Measurements from ENCODE around the gene RAB38.

The RAB38 gene

DNA sequence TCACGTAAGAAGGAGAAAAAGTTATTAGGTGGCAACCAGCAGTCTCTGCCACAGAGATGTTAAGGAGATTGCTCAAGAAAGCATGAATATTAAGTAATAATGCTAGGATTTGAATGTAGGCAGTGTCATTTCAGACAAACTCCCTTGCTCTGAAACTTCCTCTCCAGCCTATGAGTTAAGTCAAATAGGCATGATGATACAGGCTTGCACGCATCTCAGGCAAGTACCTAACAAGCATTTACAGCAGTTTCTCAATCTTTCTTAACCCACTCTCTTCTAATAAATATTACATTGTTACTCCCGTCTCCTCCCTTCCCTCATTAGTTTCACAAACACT lies 72.7 kb downstream of the RAB38 start:
- no peak for DNase-seq

DNA sequence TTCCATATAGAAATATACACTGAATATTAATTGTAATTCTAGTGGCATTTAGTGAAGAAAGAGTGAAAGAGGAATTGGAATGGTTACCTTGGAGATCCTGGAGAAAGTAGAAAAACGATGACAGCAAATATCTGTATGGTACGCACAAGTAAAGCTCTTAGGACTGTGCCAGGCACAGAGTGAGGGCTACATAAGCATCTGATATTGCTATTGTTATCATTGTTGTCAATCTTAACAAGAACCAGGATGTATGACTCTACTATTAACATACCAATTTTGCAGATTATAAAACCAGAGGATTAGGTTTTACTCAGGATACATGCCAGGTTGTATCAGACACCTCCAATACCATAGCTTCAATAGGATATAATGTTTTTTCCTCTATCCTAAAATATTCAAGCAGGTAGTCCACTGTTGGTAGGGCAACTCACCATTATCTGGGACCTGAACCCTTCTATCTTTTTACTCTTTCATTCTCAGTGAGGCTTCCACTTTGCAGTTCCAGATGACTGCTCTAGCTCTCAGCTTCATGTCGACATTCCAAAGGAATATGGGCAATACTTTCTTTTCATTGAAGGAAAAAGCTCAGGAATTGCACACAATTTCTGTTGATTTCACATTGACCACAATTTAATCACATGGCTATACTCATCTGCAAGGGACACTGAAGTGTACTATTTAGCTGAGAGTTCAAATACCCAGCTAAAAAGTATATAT lies 73.2 kb downstream of the RAB38 start:
- DNase-seq: no peak

DNA sequence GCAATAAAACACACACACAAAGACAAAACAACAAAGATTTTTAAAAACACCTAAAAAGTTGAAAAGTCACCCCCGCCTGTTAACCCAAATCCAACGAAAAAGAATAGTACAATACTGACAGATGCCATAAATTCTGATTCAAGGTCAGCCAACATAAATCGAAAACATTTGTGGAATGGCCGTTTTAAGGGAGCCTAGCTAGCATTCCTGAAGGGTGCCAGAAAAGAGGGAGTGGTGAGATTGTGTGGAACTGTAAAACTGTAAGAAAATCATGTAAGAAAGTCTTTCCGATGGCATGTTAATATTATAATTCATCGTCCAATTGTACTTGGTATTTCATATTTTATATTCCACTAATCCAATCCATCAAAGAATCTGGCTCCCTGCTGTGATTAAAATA lies 75.1 kb downstream of the RAB38 start:
- DNase-seq: no peak

DNA sequence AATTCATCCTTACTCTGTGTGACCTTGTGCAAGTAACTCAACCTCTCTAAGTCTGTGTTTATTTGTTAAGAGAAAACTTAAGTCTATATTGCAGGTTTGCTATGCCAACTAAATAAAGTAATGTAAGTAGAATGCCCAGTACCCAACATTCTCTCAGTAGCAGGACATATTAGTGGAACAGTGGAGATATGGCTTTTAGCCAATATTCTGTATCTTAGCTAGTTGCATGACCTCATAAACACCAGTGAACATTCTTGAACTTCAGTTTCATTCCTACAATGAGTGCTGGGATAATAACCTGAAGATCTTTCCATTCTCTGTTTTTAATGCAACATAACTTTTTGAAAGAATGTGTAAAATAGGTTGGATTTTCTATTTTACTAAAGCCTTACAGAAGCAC lies 77.0 kb downstream of the RAB38 start:
- no peak for DNase-seq

DNA sequence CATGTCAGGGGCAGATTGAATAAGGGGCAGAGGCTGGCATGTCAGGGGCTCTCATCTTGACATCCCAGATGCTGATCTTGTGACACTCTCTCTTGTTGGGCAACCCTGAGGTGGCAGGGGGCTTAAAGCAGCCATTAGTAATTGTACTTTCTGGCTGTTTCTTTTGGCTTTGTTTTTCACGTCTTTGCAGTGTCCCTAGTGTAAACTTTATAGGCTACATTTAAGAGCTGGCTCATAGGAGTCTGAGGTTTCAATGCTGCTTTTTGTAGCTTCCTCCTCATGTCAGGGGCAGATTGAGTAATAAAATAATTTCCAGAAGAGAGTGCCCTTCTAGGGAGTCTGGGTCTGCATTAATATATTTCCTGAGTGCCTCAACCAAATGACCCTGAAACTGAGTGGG lies 86.1 kb downstream of the RAB38 start:
- no peak for DNase-seq

DNA sequence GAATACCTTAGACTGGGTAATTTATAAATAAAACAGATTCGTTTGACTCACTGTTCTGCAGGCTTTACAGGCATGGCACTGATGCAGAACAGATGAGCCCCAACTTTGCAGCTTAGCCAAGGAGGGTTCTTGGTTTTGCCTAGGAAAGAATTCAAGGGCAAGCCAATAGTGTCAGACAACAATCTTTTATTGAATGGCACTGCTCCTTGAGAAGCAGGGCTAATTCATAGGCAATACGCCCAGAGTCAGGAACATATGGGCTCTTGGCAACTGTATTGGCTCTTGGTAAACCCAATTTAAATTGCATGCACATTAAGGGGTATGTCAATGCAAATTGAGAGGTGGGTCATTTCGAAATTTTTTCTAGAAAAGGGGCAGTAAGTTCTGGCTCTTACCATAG lies 87.9 kb downstream of the RAB38 start:
- DNase-seq: no peak

DNA sequence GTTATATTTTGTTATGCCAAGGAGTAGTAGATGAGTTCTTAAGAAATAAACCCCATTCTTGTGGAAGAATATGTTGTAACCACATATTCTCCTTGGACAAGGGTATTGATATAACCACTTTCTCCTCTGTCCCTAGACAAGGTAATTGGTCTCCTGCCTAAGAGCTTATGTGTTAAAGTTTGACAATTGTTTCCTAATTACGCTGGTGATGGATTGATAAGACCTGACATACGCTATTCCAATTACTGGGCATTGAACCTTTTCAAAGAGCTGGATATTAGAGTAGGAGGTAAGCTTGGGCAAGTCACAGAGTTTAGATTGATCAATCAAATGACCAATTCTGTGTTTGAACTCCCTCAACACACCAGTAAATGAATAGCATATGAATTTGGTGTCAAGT lies 88.9 kb downstream of the RAB38 start:
- DNase-seq: no peak

DNA sequence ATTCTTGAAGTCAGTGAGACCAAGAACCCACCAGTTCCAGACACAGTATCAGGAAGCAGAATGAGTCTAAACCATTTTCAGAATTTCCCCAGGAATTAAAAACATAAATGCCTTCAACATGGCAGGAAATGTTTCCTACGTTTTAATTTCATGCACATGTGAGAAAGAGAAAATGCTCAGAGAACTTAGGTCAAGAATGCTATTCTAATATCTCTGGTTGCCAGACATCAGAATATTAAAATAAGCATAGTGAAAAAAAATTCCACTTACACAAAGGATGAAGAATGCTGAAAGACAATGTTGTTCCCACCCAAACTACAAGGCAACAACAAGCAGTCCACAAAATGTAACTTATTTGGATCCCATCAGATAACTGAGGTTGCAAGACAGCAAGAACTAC lies 104.8 kb downstream of the RAB38 start:
- no peak for DNase-seq

DNA sequence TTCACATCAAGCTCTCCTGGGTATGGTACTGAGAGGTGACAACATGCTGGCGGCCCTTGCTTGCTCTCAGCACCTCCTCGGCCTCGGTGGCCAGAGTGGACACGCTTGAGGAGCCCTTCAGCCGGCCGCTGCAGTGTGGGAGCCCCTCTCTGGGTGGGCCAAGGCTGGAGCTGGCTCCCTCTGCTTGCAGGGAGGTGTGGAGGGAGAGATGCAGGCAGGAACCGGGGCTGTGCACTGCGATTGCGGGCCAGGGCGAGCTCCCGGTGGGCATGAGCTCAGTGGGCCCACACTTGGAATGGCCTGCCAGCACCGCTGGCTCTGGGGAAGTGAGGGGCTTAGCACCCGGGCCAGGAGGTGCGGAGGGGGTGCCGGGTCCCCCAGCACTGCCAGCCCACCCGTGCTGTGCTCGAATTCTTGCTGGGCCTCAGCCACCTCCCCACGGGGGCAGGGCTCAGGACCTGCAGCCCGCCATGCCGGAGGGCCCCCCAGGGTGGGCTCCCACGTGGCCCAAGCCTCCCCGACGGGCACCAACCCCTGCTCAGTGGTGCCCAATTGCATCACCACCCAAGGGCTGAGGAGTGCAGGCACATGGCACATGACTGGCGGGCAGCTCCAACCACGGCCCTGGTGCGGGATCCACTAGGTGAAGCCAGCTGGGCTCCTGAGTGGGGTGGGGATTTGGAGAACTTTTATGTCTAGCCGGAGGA lies 106.2 kb downstream of the RAB38 start:
- no peak for DNase-seq

DNA sequence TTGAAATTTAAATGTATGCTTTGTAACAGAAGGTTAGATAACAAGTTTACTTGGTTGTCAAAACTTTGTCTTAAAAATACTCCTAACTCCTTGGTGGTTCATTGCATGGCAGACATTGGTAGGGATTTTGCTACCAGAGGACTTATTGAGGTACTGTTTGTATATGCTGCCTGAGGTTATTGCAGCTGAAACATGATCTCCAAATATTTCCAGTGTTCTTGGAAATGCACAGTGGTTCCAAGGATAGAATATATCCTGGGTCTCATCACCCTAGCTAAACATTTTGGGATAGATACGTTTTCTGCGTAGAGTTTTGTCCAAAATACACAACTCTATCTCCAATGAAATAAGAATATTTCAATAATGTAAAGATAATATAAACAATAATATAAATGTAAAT lies 109.2 kb downstream of the RAB38 start:
- no peak for DNase-seq

DNA sequence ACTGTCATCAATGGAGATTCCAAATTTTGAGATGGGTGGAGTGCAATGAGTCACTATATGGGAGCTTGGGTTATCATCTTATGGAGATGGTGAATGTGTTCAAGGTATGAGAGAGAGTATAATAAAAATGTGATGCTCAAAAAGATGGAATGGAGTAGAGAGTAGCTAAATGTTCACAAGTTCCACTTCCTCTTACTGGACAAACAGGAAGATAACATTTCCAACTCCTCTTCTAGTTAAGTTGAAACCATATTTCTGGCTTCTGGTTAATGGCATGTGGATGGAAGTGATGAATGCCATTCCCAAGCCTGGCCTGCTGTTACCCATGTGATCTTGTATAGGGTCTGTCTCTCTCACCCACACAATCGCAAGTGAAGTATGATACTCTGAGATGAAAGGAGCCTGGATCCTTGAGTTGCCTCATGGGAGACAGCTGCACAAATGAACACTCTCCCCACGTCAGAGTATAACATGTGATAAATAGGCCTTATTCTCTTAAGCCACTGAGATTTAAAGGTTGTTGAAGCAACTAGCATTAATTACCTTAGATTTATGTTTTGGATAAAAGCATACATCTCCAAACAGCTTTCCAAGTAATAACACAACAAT lies 111.0 kb downstream of the RAB38 start:
- DNase-seq: no peak
